HepG2 (cell line): ENCODE results near the gene MFAP3L. TPM values are rescaled to one million over a fixed set of nuclear protein-coding genes. Genes with fewer than 3 reads are reported as not detected.

Experiments
- BCL6 ChIP-seq: IDR thresholded peaks from 2 replicates; pipeline ENCODE4 v1.6.1; 2016; ENCODE audit warnings: missing genetic modification reagents, missing compliant biosample characterization
- DR1 ChIP-seq: sonication (generic); formaldehyde crosslinking; IDR thresholded peaks from 2 replicates; pipeline ENCODE4 v1.8.0; 2021; ENCODE audit warnings: mild to moderate bottlenecking, missing genetic modification reagents, inconsistent platforms
- ELK4 ChIP-seq: sonication (generic); formaldehyde crosslinking; IDR thresholded peaks from 2 replicates; pipeline ENCODE4 v1.9.0; 2021; ENCODE audit warnings: missing genetic modification reagents, borderline replicate concordance
- EP300 ChIP-seq, 3 experiments: sonication (generic) in 1 of 3; formaldehyde crosslinking in 1 of 3; IDR thresholded peaks; 2 replicates each; pipeline versions ENCODE4 v1.5.1 to v1.6.1; 2011 to 2020; ENCODE audit warnings: low read depth in 2 of 3, low read length in 2 of 3, borderline replicate concordance in 1 of 3, improper control_type of control experiment in 1 of 3, mild to moderate bottlenecking in 1 of 3, missing genetic modification reagents in 1 of 3, moderate library complexity in 1 of 3
- FOXM1 ChIP-seq: sonication (generic); formaldehyde crosslinking; IDR thresholded peaks from 2 replicates; pipeline ENCODE4 v1.5.0; 2020; ENCODE audit warnings: missing genetic modification reagents
- HHEX ChIP-seq: IDR thresholded peaks from 2 replicates; pipeline ENCODE4 v1.6.1; 2016; ENCODE audit warnings: control low read depth
- PRDM15 ChIP-seq: sonication (generic); formaldehyde crosslinking; IDR thresholded peaks from 2 replicates; pipeline ENCODE4 v1.4.0; 2020; ENCODE audit warnings: missing genetic modification reagents
- THAP8 ChIP-seq: sonication (generic); formaldehyde crosslinking; IDR thresholded peaks from 2 replicates; pipeline ENCODE4 v1.5.1; 2020; ENCODE audit warnings: missing genetic modification reagents, mild to moderate bottlenecking, borderline replicate concordance
- TSC22D2 ChIP-seq: sonication (generic); formaldehyde crosslinking; IDR thresholded peaks from 2 replicates; pipeline ENCODE4 v1.5.1; 2020; ENCODE audit warnings: missing genetic modification reagents, mild to moderate bottlenecking, borderline replicate concordance
- ZNF121 ChIP-seq: sonication (generic); formaldehyde crosslinking; IDR thresholded peaks from 2 replicates; pipeline ENCODE4 v1.5.0; 2020; ENCODE audit warnings: mild to moderate bottlenecking, missing genetic modification reagents
- ZNF138 ChIP-seq: sonication (generic); formaldehyde crosslinking; IDR thresholded peaks from 2 replicates; pipeline ENCODE4 v1.5.0; 2020; ENCODE audit warnings: mild to moderate bottlenecking, low read depth, missing genetic modification reagents
- ZNF230 ChIP-seq: sonication (generic); formaldehyde crosslinking; IDR thresholded peaks from 2 replicates; pipeline ENCODE4 v1.4.0; 2020; ENCODE audit warnings: mild to moderate bottlenecking, missing genetic modification reagents
- ZNF333 ChIP-seq: sonication (generic); formaldehyde crosslinking; IDR thresholded peaks from 2 replicates; pipeline ENCODE4 v1.4.0; 2020; ENCODE audit warnings: mild to moderate bottlenecking, missing genetic modification reagents, borderline replicate concordance
- ZNF503 ChIP-seq: sonication (generic); formaldehyde crosslinking; IDR thresholded peaks from 2 replicates; pipeline ENCODE4 v1.4.0; 2020; ENCODE audit warnings: missing genetic modification reagents
- ZNF597 ChIP-seq: sonication (generic); formaldehyde crosslinking; IDR thresholded peaks from 2 replicates; pipeline ENCODE4 v1.5.0; 2020; ENCODE audit warnings: missing genetic modification reagents
- ZNF841 ChIP-seq: sonication (generic); formaldehyde crosslinking; IDR thresholded peaks from 2 replicates; pipeline ENCODE4 v1.8.1; 2023; ENCODE audit warnings: missing genetic modification reagents, borderline replicate concordance
- ZSCAN31 ChIP-seq: sonication (generic); formaldehyde crosslinking; IDR thresholded peaks from 2 replicates; pipeline ENCODE4 v1.5.0; 2020; ENCODE audit warnings: low read depth, mild to moderate bottlenecking, missing genetic modification reagents
- polyA plus RNA-seq, 8 experiments: library from polyadenylated mRNA; depleted of rRNA in 3 of 8; stranded (reverse) in 7 of 8; unstranded in 1 of 8; fragments of >200 nt; fragmentation: Illumina TruSeq in 4 of 8; extraction: Trizol in 4 of 8; gene quantifications; 2 replicates each; pipeline versions ENCODE4 v1.2.1 to v1.2.3, GENCODE V29; 2011 to 2016; ENCODE audit warnings: low read depth in 4 of 8, missing spikeins in 1 of 8, mixed read lengths in 1 of 8; ENCODE audit not compliant: insufficient read depth in 1 of 8
- total RNA-seq, 5 experiments: library from RNA; depleted of rRNA; stranded (reverse); fragments of >200 nt; fragmentation: Illumina TruSeq; extraction: Trizol; gene quantifications; 2 replicates each; pipeline ENCODE4 v1.2.3, GENCODE V29; 2016; ENCODE audit warnings: low read depth in 1 of 5
- TF ChIP-seq, protein P1 (sequence below): sonication (generic); formaldehyde crosslinking; conservative IDR thresholded peaks from 2 replicates; pipeline ENCODE4 v1.4.0; 2020; ENCODE audit warnings: missing genetic modification reagents

MFAP3L gene
- total and polyA plus RNA-seq, 2 of the 13 experiments (the other 11 are each of a cell fraction or from before 2014, with no cell fraction given): 1.5 to 3.6 TPM

DNA sequence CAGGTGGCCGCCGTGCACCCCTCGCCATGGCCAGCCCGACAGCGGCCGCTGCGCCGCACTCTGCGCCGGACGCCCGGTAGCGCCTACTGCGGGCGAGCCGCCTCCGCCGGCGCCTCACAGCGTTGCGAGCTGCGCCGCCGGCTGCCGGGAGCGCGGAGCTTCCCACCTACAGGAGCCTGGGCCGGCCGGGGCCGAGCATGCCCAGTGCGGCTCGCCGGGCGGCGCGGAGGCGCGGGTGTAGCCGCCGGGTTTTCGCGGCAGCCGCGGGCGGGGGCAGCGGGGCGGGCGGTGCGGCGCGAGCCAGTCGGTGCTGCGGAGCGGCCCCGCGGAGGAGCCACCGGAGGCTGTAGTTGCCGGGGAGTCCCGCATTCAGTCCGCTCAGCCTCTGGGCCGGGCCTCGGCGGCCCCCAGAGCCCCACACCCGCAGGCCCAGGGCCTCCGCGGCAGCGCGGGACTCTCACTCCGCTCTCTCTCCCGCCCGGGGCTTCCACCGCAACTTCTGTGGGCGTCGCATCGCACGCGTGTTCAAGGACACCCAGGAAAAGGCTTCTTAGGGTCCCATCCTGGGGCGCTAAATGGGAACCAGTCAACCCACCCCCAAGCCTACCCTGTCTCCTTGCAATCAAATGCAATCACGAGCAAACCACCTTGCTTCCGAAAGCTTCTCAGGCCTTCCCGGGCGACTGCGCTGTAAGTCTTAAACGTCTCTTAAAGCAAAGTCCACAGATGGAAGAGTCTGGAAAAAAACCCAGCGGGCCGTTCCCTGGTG is at the start of gene MFAP3L (continued):
- TF ChIP-seq ZNF121 (CRISPR knock-in tag): no peak
- TF ChIP-seq, protein P1, sequence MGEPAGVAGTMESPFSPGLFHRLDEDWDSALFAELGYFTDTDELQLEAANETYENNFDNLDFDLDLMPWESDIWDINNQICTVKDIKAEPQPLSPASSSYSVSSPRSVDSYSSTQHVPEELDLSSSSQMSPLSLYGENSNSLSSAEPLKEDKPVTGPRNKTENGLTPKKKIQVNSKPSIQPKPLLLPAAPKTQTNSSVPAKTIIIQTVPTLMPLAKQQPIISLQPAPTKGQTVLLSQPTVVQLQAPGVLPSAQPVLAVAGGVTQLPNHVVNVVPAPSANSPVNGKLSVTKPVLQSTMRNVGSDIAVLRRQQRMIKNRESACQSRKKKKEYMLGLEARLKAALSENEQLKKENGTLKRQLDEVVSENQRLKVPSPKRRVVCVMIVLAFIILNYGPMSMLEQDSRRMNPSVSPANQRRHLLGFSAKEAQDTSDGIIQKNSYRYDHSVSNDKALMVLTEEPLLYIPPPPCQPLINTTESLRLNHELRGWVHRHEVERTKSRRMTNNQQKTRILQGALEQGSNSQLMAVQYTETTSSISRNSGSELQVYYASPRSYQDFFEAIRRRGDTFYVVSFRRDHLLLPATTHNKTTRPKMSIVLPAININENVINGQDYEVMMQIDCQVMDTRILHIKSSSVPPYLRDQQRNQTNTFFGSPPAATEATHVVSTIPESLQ: no peak
- TF ChIP-seq THAP8 (CRISPR knock-in tag): no peak
- TF ChIP-seq DR1 (CRISPR knock-in tag): no peak
- TF ChIP-seq ZNF333 (CRISPR knock-in tag): no peak
- TF ChIP-seq FOXM1 (CRISPR knock-in tag): no peak
- no peak for TF ChIP-seq ZNF597 (CRISPR knock-in tag)
- TF ChIP-seq ELK4 (CRISPR knock-in tag): no peak
- TF ChIP-seq ZNF230 (CRISPR knock-in tag): no peak
- TF ChIP-seq ZNF841: no peak
- TF ChIP-seq ZNF503 (CRISPR knock-in tag): no peak
- no peak for TF ChIP-seq HHEX
- TF ChIP-seq PRDM15: peak; percentile 98
- TF ChIP-seq BCL6: no peak
- TF ChIP-seq TSC22D2 (CRISPR knock-in tag): no peak
- TF ChIP-seq ZNF138 (CRISPR knock-in tag): no peak; the same call in 1 of the 2 replicates
- no peak for TF ChIP-seq ZSCAN31 (CRISPR knock-in tag)
- TF ChIP-seq EP300 (IDR thresholded peaks at IDR 0.05; ENCODE audit: low read depth in 2 of 2, low read length in 2 of 2): no peak
- no peak for TF ChIP-seq EP300 (CRISPR knock-in tag; IDR thresholded peaks at IDR 0.05; ENCODE audit: borderline replicate concordance)
